Adrenal gland (tissue), 12 donors: ENCODE data around the gene GPRIN3. TPM values are rescaled to one million over a fixed set of nuclear protein-coding genes. Genes with fewer than 3 reads are reported as not detected.

Source experiments
- DNase-seq, 7 donors: peaks; one replicate each; pipeline ENCODE4 v3.0.0-alpha.2; 2019 to 2020
- H3K27ac ChIP-seq, 5 donors: fragments of 200-600 bp; sonication (generic) in 4 of 5; 1 replicate in 3 of 5; 2 replicates in 2 of 5; pipeline versions ENCODE4 v1.5.1 to v1.8.0; 2016 to 2020; ENCODE audit warnings: mild to moderate bottlenecking in 1 of 5
- H3K27me3 ChIP-seq: fragments of 200-600 bp; 2 replicates; pipeline ENCODE4 v1.8.0; 2021
- H3K36me3 ChIP-seq, 2 donors: fragments of 200-600 bp; replicated peaks in 1 of 2; 1 replicate in 1 of 2; 2 replicates in 1 of 2; pipeline versions ENCODE4 v1.5.1 to v1.8.0; 2018 to 2022
- H3K4me1 ChIP-seq, 2 donors: fragments of 200-600 bp; replicated peaks in 1 of 2; 1 replicate in 1 of 2; 2 replicates in 1 of 2; pipeline versions ENCODE4 v1.5.1 to v1.8.0; 2018 to 2021
- H3K4me3 ChIP-seq, 4 donors: fragments of 200-600 bp; sonication (generic) in 3 of 4; one replicate each; pipeline ENCODE4 v1.5.1; 2016 to 2018
- H3K9me3 ChIP-seq, 3 donors: fragments of 200-600 bp; sonication (generic) in 1 of 3; replicated peaks in 1 of 3; 1 replicate in 2 of 3; 2 replicates in 1 of 3; pipeline versions ENCODE4 v1.5.1 to v1.8.0; 2016 to 2021
- CTCF ChIP-seq, 6 experiments: fragments of 450-650 bp in 4 of 6; fragments of 200-600 bp in 2 of 6; sonication (generic) in 1 of 6; IDR thresholded peaks; 1 replicate in 5 of 6; 2 replicates in 1 of 6; pipeline versions ENCODE4 v1.5.1 to v1.8.0; 2016 to 2021; ENCODE audit warnings: antibody characterized with exemption in 6 of 6, mild to moderate bottlenecking in 2 of 6, moderate library complexity in 1 of 6
- POLR2A ChIP-seq, 2 donors: fragments of 450-650 bp; IDR thresholded peaks; one replicate each; pipeline ENCODE4 v1.6.1; 2017; ENCODE audit warnings: antibody characterized with exemption in 2 of 2, mild to moderate bottlenecking in 2 of 2, moderate library complexity in 1 of 2
- WGBS, 4 donors: extraction: QIAGEN DNeasy Blood & Tissue Kit in 2 of 4; methylation state at CpG; one replicate each; pipeline versions ENCODE4 v1.1.5 to v1.1.7; 2013 to 2017; 5-methylcytosine and 5-hydroxymethylcytosine counted together
- intact Hi-C, 2 donors: fragments of 100-400 bp; cut with DNase I; formaldehyde crosslinking; loops; one replicate each; pipeline versions ENCODE4 v1.14.1 to v1.15.0; 2022 to 2023
- polyA plus RNA-seq, 3 donors: library from polyadenylated mRNA; stranded (reverse); fragments of 200-250 nt in 2 of 3; fragments of 350-450 nt in 1 of 3; fragmentation: Illumina TruSeq in 1 of 3; extraction: RNeasy Lipid Tissue Mini Kit (QIAGEN cat#74804) in 1 of 3; gene quantifications; one replicate each; pipeline ENCODE4 v1.2.3, GENCODE V29; 2013 to 2014
- total RNA-seq, 9 donors: library from RNA; depleted of rRNA in 4 of 9; stranded (reverse); fragments of >200 nt in 4 of 9; fragments of 120-200 nt in 1 of 9; fragmentation: NEBNext Ultra II Directional in 1 of 9; extraction: Animal tissue kit (Norgen Biotek cat#: 25700) in 1 of 9; gene quantifications; one replicate each; pipeline versions ENCODE4 v1.1.0 to v1.2.4, GENCODE V29; 2013 to 2023
- donor health status: healthy with polysubstance abuse.
- donor health status: Bipolar disorder and iron deficiency.
- donor health status: DM: yes; HTN: yes; CAD: no.
- donor health status: DM: no; HTN: no; CAD: no.
- donor health status: DM: no; HTN: no; CAD: no.
- donor health status: DM: yes; HTN: yes; CAD: no.

Gene GPRIN3
- total and polyA plus RNA-seq, 12 donors: 0.47 to 4.6 (median 2.2) TPM

GRCh38 chr4:89338206-89338605 lies 30.6 kb upstream of the GPRIN3 start:
- Histone ChIP-seq H3K27ac (no peak overlapping the region), H3K36me3 (no peaks in the 10 kb centered on the region), H3K4me1 (no peaks in the 10 kb centered on the region), H3K27me3 (no peaks in the 10 kb centered on the region), H3K9me3 (no peaks in the 10 kb centered on the region), H3K4me3 (no peak overlapping the region)
- DNase-seq: no peak
- no peak for TF ChIP-seq CTCF (IDR thresholded peaks at IDR 0.05)
- TF ChIP-seq POLR2A (IDR thresholded peaks at IDR 0.05): no peak
- intact Hi-C loops: no loop called here

- no peak overlapping the region for H3K27ac ChIP-seq
- H3K4me1 ChIP-seq: no peaks in the 10 kb centered on the region
- no peak for TF ChIP-seq CTCF (IDR thresholded peaks at IDR 0.05)
- no peak for TF ChIP-seq POLR2A (IDR thresholded peaks at IDR 0.05)
- no peaks in the 10 kb centered on the region for H3K36me3 ChIP-seq
- intact Hi-C loops: no loop called here
- H3K27me3 ChIP-seq: no peaks in the 10 kb centered on the region
- WGBS, 4 donors: 82 to 88% (median 84%) methylated on average over 2 of the region's 2 CpGs
- no peak overlapping the region for H3K4me3 ChIP-seq
- no peak for DNase-seq
- H3K9me3 ChIP-seq: no peaks in the 10 kb centered on the region
These were observed 30.1 kb upstream of the GPRIN3 start for GRCh38 chr4:89337681-89338080.

DNA sequence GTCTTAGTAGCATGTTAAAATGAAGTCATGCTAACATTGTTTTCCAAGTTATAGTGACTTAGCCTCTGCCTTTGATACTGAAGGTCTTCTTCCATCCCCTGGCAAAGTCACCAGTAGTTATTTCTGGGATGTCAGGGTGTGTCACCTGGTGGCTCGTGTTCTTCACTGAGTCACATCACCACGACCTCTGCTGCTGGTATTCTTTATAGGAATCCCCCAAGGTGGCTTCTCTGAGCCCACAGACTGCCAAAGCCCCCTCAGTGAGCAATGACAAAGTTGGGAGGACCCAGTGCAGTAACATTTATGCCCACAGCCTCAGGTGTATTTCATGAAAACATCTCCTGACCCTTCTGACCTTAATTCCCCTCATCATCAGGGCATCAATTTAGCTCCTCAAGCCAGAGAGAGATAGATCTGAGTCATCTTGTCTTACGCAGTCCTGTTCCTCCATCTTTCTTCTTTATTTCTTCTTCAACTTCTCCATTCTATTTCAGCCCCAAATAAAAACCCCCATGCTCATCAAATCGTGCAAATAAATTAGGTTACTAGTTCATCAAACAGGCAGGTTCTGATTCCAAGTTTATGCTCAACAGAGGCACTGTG lies 29.3 kb upstream of the GPRIN3 start:
- TF ChIP-seq CTCF (IDR thresholded peaks at IDR 0.05) (no peak), POLR2A (IDR thresholded peaks at IDR 0.05) (no peak)
- DNase-seq: no peak
- WGBS, 4 donors: 42 to 75% (median 56%) methylated on average over 4 of the region's 4 CpGs

DNA sequence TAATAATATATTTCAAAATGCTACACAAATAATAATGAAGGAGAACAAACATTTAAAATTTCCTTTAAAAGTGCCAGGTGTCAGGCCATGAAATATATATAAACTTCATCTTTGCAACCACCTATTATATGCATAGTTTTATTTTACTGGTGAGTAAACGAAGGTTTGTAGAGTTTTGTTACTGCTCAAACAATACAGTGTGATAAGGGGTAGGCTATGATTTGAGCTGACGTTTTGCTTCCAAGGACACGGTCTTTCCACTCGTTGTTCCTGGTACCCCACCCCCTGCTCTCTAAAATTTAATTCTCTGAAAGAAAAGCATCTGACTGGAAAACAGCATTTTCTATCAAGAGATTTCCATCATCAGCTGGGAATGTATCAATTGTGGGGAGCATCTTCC lies 27.2 kb upstream of the GPRIN3 start:
- DNase-seq: no peak
- 40 to 53% (median 43%) methylated on average over 4 of the region's 4 CpGs for WGBS, 4 donors
- no peaks in the 10 kb centered on the region for H3K4me1 ChIP-seq

More for the DNA sequence above, 29.3 kb upstream of the GPRIN3 start:
- Histone ChIP-seq H3K4me1 (no peaks in the 10 kb centered on the region), H3K9me3 (no peaks in the 10 kb centered on the region), H3K27me3 (no peaks in the 10 kb centered on the region), H3K36me3 (no peaks in the 10 kb centered on the region), H3K27ac (no peak overlapping the region), H3K4me3 (no peak overlapping the region)
- intact Hi-C loops: no loop called here

More for the DNA sequence above, 27.2 kb upstream of the GPRIN3 start:
- Histone ChIP-seq H3K36me3 (no peaks in the 10 kb centered on the region), H3K4me3 (no peak overlapping the region), H3K9me3 (no peaks in the 10 kb centered on the region), H3K27ac (no peak overlapping the region), H3K27me3 (no peaks in the 10 kb centered on the region)
- TF ChIP-seq POLR2A (IDR thresholded peaks at IDR 0.05): no peak
- no peak for TF ChIP-seq CTCF (IDR thresholded peaks at IDR 0.05)
- intact Hi-C loops: no loop called here
